GM12801 (cell line): ENCODE measurements around the gene TRIO.

ENCODE experiments used
- CTCF ChIP-seq: IDR thresholded peaks from one replicate; pipeline ENCODE4 v1.5.1; 2011; ENCODE audit warnings: control low read depth; ENCODE audit not compliant: insufficient read length; ENCODE audit errors: extremely low read depth

Gene TRIO

DNA sequence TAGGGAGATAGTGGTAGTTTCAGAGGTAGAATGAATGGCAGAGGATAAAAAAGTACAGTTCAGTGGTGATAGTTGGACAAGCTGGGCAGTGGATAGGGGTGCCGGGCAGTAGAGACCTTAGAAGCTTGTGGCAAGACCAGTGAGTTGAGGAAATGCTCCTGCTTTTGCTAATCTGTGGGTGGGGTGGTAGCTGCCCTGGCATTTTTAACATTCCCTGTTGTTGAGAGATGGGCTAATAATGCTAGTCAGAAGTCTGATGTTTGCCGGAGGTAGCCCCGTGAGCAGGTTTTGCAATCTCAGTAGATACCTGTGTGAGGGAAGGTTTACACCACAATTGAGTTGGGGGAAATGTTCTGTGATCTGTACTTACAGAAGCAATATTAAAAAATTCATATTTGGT is 91.1 kb downstream of the TRIO start:
- no peak for TF ChIP-seq CTCF

DNA sequence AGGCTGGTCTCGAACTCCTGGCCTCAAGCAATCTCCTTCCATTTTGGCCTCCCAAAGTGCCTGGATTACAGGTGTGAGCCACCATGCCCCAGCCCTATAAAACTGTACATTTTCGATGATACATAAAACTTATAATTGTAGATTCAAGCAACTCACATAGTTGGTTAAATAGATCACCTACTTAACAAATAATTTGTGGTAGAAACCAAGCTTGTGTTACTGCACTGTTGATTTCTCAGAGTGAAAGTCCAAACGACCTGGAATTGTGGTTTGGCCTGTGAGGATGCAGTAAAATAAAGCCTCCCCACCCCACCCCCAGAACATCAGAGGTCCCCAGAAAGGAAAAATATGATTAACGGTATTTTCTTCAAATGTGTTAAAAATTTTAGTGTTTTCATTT is 92.7 kb downstream of the TRIO start:
- no peak for TF ChIP-seq CTCF

GRCh38 chr5:14236757-14237156 is 93.6 kb downstream of the TRIO start:
- TF ChIP-seq CTCF: no peak

DNA sequence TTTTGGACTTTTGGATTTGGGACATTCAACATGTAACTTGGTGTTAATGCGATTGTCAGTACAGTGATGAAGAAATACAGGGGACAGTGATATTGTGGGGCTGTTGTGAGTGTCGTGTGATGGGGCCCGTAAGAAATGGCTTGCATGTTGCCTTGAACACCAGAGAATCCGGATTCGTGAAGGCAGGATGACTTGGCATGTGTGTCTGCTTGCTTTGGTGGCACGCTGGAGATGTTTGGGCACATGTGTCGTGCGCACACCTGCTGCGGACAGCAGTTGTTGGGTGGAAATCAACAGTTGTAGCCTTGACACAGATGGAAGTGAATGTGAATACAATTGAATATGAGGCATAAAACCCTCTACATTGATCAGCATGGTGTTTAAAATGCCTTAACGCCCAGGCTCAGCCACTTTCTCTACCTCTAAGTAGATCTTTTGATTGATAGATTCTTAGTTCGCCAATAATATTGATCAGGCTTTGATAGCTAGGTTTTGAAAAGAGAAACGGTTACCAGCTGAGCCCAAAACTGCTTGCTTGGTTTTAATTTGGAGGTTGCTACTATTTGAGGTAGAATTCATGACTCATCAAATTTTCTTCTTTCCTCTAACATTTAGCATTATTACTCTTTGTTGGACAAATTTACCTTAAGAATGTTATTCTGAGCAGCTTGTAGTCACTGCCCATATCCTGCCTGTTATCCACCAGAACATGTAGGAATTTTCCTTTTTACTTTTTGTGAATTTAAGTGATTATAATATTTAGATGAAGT is 94.4 kb downstream of the TRIO start:
- no peak for TF ChIP-seq CTCF

GRCh38 chr5:14238272-14238671 is 95.1 kb downstream of the TRIO start:
- no peak for TF ChIP-seq CTCF

- no peak for TF ChIP-seq CTCF
Observed at GRCh38 chr5:14239404-14239803, 96.3 kb downstream of the TRIO start.

DNA sequence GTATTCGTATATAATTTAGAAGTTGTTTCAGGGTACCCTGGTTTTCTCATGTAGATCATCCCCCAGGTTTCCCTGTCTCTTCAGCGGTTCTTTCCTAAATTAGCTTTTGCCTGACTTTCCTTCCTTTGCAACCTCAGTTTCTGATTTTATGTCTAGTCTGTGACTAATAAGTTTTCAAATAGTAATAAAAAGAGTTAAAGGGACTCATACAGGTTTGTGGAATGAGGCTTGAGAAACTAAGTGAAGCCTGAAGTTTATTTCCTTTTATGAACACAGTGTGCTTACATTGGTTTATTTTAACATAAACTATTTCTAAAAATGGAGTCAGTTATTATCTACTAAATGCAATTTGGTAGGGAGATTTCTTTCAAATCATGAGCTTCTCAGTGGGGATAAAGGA is 96.8 kb downstream of the TRIO start:
- TF ChIP-seq CTCF: no peak
